ENCODE results near the gene MRPL1.
A peak's percentile ranks its signal among the peaks of the same experiment; 100 is the strongest.

Gene MRPL1

DNA sequence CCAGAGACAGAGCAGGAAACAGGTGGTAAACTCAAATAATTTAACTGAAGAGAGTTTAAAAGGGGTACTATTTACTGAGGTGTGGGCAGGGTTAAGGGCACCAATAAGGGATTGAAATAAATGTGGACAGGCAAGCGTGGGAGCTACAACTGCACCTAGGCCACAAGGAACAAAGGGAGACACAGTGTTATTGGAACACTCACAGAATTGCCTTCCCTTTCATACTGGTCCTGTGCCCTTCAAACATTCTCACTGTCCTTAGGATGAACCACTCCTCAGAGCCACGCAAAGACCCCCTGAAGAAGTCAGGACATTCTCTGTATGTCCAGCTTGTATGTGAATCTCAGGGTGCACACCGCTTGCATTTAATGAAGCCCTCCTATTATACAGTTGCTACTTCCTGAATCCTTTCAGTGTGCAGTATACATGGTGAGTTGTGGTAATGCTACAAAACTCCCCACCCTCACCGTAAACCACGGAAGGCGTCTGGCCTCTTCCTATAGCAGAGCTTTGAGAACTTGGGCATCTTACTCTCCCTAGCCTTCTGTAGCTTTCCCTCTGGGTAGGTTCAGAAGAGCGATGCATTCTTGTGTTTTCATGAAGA, 9.6 kb upstream of the MRPL1 start:
- DNase-seq: no peak

GRCh38 chr4:77854431-77855111, 8.1 kb upstream of the MRPL1 start:
- no peak for DNase-seq

- no peak for DNase-seq
Measured at GRCh38 chr4:77856152-77856551, 6.5 kb upstream of the MRPL1 start.

DNA sequence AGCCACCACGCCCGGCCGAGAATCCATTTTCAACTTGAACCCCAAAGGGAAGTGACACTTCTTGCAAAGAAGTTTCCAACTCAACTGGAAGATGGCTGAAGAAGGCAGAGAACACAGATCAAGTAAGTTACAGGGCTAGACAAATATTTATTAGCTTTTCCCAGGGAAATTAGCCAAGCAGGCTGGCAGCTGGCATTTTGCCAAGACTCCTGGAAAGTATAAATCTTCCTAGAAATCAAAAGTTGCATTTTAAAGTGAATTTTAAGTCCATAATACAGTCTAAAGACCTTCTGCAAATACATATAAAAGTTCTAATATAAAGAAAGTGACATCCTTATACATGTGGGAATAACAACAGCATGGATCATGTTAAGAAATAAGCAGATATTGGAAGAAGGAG, 3.4 kb upstream of the MRPL1 start:
- DNase-seq: no peak

DNA sequence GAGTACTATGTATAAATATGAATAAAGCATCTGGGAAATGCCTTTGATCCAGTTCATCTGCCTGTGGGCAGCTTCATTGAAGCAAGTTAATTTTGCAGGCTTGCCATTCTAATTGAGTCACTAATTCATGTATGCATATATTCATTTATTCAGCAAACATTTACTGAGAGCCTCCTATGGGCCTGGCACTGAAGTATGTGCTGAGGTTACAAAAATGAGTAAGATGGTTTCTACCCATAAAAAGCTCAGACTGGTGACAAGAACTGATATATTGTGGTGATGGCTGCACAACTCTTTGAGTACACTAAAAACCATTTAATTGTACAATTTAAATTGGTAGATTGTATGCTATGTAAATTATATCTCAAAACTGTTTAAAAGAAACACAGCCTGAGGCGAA, 1.1 kb upstream of the MRPL1 start:
- DNase-seq: peak; percentile 7

GRCh38 chr4:77863341-77863740, 711 bp downstream of the MRPL1 start:
- DNase-seq: peak; percentile 1

GRCh38 chr4:77865259-77865658, 2.6 kb downstream of the MRPL1 start:
- DNase-seq: no peak

DNA sequence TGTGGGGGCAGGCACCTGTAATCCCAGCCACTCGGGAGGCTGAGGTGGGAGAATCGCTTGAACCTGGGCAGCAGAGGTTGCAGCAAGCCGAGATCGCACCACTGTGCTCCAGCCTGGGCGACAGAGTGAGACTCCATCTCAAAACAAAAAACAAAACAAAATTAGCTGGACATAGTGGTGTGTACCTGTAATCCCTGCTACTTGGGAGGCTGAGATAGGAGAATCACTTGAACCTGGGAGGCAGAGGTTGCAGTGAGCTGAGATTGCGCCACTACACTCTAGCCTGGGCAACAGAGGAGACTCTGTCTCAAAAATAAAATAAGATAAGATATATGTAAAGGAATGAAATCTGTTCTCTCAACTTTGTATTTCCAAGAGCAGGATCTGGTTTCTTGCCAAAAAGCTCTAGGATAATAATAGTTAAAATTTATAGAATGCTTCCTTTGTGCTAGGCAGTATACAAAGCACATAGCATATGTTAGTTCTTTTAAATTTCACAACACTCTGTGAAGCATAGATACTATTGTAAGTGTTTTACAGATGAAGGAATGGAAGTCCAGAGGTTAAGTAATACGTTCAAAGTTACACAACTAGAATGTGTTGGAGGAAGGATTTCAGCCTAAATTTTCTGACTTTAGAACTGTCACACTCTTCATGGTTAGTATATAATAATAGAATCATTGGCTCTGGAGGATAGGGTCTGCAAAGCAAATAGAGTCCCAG, 10.3 kb downstream of the MRPL1 start:
- DNase-seq: no peak

- DNase-seq: no peak
Measured at GRCh38 chr4:77877167-77877566, 14.5 kb downstream of the MRPL1 start.

GRCh38 chr4:77877771-77878565, 15.3 kb downstream of the MRPL1 start:
- DNase-seq: no peak

GRCh38 chr4:77880784-77881183, 18.2 kb downstream of the MRPL1 start:
- DNase-seq: no peak

DNA sequence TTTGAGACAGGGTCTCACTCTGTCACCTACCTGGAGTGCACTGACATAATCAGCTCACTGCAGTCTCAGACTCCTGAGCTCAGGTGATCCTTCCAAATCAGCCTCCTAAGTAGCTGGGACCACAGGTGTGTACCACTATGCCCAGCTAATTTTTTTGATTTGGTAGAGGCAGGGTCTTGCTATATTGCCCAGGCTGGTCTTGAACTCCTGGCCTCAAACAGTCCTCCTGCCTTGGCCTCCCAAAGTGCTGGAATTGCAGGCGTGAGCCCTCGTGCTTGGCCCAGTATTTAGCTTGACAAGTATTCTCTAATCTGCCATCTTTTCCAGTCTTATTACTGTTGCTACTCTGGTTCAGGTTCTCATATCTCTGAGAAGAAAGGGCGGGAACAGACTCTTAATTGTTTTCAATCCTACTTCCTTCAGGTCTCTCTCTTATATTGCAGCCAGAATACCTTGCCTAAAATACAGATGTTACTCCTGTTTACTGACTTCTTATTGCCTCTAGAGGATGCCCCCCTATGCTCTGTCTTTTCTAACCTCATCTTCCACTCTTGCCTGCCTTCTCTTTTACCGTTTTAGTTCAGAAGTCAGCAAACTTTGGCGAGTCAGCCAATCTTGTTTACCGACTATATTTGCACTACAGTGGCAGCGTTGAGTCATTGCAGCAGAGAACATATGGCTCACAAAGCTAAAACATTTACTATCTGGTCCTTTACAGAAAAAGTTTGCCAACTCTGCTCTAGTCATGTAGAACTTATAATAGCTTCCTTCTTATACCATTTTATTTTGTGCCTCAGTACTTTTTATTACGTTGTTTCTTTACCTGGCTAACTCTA, 19.0 kb downstream of the MRPL1 start:
- DNase-seq: peak; percentile 30

GRCh38 chr4:77893451-77893850, 30.8 kb downstream of the MRPL1 start:
- DNase-seq: no peak

- no peak for DNase-seq
Measured at GRCh38 chr4:77899607-77900006, 37.0 kb downstream of the MRPL1 start.

GRCh38 chr4:77903186-77903585, 40.6 kb downstream of the MRPL1 start:
- DNase-seq: no peak

DNA sequence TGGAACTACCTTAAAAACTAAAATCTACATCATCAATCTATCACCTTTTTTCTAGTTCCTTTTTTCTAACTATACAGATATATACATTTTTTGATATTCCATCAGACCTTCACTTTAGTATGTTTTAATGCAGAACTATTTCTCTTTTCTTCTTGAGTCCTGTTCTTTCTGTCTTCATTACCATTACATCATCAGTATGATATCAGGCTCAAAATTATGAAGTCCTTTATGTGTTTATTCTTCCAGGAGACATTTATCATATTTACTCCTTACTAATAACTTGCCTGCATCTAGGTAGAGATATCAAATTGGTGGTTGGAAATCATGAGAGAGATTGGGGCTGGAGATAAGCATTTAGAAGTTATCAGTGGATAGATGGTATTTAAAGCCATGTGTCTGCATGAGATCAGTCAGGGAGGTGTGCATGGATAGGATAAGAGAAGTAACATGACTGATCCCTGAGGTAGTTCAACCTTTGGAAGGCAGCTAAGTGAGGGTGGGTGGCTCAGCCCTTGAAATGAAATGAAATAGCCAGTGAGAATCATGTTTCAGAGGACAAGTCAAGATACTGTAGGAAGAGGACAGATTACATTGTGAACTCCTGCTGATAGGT, 43.1 kb downstream of the MRPL1 start:
- DNase-seq: no peak

DNA sequence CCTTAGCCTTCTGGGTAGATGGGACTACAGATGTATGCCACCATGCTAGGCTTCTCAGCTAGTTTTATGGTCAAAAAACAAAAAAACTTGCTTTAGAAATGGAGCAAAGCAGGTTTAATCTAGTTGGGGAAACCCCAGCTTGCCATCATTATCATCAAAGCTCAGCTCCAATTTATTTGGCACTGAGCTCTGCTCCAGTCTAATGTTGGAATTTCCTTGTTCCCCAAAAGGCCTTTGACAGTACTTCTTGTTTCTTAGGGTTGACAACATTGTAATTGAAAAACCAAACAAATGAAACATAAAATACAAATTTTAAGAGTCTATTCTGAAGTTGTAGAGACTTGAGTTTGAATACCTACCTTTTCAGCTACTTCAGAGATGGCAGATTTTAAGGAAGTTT, 48.0 kb downstream of the MRPL1 start:
- no peak for DNase-seq

- DNase-seq: peak; percentile 8
Measured at GRCh38 chr4:77911091-77911490, 48.5 kb downstream of the MRPL1 start.

GRCh38 chr4:77911842-77912450, 49.3 kb downstream of the MRPL1 start:
- DNase-seq: peak; percentile 39

DNA sequence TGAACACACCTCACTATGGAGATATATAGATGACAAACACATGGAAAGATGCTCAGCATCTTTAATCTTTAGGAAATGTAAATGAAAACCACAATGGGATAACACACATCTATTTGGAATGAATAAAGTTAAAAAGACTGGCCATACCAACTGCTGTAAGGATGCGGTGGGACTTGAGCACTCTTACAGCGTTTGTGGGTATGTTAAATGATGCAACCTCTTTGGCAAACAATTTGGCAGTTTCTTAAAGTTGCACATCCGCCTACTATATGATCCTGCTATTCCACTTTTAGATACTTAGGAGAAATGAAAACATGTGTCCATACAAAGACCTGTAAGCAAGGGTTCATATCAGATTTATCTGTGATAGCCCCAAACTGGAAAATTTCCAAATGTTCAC, 50.7 kb downstream of the MRPL1 start:
- peak; percentile 30 for DNase-seq

DNA sequence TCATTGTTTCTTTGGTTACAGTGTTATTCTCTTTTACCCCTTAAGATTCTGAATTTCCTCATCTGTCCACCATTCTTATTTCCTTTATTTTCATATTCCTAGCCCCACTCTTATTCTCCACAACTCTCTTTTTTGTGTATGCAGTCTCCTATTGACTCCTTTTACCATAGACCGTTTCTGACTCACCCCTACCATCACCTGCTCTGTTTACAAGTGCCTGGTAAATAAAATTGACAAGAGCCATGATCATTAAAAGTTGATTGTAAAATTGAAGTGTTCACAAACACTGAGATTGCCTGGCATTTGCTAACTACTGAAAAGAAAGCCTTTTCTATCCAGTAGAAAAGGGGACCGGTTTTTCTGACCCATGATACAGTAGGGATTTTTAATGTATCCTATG, 54.4 kb downstream of the MRPL1 start:
- DNase-seq: no peak

GRCh38 chr4:77917601-77918000, 55.0 kb downstream of the MRPL1 start:
- DNase-seq: no peak
